GM18907 (cell line): ENCODE measurements around the gene ZRANB3.
"Not testable (repeated sequence)": the region's sequence is repeated elsewhere in the genome, so short reads cannot be mapped to it uniquely, and the experiment has no call there.

Source experiments
- ATAC-seq: cut with Tn5 transposase; IDR thresholded peaks from one replicate; pipeline ENCODE4 v1.9.1; 2021; ENCODE audit warnings: mild to moderate bottlenecking, moderate library complexity; ENCODE audit not compliant: unreplicated experiment

The ZRANB3 gene

GRCh38 chr2:135140606-135141005, 390.4 kb downstream of the ZRANB3 start:
- ATAC-seq: no peak

- ATAC-seq: no peak
These were observed 398.7 kb downstream of the ZRANB3 start for GRCh38 chr2:135132314-135132713.

DNA sequence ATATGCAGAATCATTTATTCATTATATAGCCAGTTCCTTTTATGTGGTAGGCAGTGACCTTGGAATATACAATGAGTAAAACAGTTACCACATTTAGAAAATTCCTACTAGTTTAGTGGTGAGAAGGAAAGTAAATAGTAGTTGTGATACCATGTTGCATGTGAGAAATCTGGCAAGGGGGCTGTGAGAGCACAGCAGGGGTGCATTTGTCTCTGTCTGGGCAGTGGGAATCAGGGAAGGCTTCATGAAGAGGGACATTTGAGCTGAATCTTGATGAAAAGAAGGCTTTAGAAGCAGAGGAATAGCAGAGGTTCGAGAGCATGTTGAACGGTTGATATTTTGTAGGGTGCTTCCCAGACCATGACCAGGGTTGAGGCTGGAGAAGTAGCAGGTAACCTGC, 400.3 kb downstream of the ZRANB3 start:
- no peak for ATAC-seq

- no peak for ATAC-seq
These were observed 405.1 kb downstream of the ZRANB3 start for GRCh38 chr2:135125940-135126339.

- no peak for ATAC-seq
These were observed 405.8 kb downstream of the ZRANB3 start for GRCh38 chr2:135124924-135125886.

- not testable (repeated sequence) for ATAC-seq
These were observed 409.4 kb downstream of the ZRANB3 start for GRCh38 chr2:135121658-135122039.

DNA sequence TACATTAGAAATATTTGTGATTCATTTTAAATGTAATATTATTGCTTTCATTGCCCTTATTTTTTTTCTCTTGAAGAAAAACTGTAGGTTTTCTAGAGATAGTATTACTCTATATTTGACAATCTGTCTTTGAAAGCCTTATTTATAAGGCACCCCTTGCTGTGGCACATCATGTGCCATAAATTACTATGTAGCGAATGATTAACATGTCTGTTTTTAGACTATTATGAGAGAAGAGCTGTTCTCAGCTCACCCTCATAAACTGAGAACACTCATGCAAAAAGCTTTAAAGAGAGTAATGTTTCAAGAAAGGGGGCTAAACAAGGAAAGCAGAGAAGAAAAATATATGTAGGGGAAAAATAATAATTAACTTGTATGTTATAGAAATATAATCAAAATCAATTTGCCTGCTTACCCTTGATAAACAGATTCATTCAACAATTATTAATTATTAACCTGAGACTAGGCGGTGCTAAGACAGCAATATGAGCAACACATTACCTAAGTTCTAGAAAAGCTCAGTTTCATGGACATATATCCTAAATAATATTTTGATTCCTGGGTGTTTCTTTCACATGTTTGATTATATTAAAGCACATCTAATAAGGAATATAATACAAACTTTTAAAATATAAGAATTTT, 409.9 kb downstream of the ZRANB3 start:
- ATAC-seq: no peak

DNA sequence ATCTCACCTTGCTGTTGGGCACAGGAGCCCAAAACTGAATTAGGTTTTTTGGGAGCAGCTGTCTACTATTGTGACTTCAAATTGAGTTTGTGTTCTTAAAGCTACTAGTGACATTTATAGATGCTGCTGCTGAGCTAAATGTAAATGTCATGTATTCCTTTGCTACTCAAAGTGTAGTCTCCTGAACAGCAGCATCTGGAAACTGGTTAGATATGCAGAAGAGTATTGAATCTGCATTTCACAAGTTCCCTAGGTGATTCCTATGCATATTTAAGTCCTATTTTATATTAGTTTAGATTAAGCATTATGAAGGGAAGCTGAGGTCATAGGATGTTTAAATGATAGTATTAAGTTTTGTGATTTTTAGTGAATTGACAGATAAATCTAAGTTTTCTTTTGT, 411.4 kb downstream of the ZRANB3 start:
- ATAC-seq: no peak

DNA sequence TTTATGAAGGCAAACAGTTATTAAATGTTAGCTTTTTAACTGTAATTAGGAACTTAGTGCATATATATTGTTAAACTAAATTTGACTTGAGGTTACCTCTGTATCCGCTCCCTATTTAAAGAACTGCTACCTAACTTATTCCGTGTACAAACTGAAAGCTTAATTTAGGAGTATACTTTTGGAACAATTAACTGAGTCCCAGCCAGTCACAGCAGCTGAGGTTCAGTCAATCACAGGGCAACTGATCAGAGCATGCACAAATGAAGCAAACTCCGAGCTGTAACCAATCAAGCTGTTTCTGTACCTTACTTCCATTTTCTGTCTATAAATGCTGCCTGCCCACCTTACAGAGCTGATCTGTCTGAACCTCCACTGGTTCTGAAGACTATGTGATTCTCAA, 417.7 kb downstream of the ZRANB3 start:
- no peak for ATAC-seq

GRCh38 chr2:135105513-135106316, 425.3 kb downstream of the ZRANB3 start:
- ATAC-seq: not testable (repeated sequence)

GRCh38 chr2:135103843-135104242, 427.2 kb downstream of the ZRANB3 start:
- no peak for ATAC-seq

DNA sequence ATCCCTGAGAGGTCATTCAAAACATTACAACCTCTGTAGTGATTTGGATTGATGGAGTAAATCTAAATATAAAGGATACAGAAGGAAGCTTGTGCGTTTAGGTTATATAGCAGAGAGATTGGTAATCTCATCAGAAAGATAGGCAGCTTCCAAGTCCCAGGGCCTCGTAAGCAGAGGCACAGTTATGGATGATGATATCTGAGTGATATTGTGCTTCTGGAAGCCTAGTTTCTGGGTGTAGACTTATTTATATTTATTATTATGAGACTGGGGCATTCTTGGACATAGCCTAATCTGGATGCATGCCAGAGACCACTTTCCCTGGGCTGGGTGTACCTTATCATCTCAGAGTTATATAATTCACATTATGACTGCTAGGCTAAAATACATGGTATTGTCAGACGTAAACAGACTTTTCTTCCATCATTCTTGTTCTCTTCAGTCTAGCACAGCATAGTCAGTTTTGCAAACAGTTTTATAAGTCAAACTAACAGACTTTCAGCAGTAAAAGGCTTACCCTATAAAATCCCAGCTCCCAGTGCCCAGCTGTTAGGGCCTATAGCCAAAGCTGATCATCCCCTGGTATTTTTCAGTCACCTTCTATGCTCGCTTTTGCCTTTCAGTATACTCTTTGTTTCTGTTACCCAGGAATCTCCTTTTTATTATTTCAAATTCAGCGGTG, 431.1 kb downstream of the ZRANB3 start:
- no peak for ATAC-seq

GRCh38 chr2:135097532-135098231, 433.3 kb downstream of the ZRANB3 start:
- no peak for ATAC-seq

GRCh38 chr2:135096665-135097446, 434.2 kb downstream of the ZRANB3 start:
- ATAC-seq: no peak

GRCh38 chr2:135095591-135095990, 435.4 kb downstream of the ZRANB3 start:
- no peak for ATAC-seq

DNA sequence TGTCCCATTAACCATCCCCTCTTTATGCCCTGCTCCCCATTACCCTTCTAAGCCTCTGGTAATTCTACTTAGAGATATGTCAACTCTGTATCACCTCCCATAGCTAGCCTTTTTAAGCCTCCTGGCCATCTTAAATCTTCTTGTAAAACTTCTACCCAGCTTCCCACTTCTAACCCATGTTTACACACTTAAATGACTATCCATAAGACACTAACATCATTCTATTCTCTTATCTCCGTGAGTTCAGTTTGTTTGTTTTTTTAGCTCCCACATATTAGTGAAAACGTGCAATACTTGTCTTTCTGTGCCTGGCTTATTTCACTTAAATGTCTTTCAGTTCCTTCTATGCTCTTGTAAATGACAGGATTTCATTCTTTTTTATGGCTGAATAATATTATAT, 436.5 kb downstream of the ZRANB3 start:
- ATAC-seq: no peak

DNA sequence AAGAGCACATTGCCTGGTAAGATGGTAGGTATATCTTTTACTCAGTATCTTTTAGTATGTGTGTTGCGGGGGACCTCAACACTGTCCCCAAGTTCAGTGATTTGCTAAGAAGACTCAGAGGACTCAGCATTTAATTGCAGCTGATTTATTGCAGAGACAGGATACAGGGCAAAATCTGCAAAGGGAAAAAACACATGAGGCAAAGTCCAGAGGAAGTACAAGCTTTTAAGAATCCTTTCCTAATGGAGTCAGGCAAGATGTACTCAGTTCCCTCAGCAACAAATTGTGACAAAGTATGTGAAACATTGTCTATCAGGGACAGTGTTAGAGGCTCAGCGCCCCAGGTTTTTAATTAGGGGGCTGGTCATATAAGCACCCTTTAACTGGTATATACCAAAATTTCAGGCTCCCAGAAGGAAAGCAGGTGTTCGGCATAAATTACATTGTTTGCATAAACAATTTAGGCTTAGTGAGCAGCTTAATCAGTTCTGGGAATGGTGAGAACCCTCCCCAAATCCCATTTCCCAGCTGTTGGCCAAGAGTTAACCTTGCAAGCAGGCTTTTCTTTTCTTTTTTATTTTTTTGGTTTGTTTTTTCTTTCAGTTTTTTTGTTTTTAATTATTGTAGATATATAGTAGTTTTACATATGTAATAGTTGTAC, 437.2 kb downstream of the ZRANB3 start:
- ATAC-seq: no peak

GRCh38 chr2:135093193-135093592, 437.8 kb downstream of the ZRANB3 start:
- ATAC-seq: no peak

DNA sequence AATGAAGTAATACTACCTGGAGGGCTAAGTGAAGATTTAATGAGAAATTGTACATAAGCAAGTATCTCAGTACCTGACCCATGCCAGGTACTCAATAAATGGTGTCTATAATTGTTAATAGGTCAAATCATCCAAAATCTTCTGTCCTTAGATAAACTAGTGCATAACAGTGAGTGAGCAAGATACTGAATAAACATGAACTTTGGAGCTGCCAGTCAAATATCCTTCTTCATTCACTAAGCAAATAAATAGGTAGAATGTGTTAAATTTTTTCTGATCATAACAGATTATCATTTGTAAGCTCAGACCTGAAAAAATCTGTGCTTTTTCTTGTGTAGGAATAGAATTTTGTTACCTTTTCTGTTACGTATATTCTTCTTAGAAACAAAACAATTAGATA, 439.3 kb downstream of the ZRANB3 start:
- no peak for ATAC-seq
